Measurements from ENCODE around the gene OSBPL6. TPM values are rescaled to one million over a fixed set of nuclear protein-coding genes. Genes with fewer than 3 reads are reported as not detected.

OSBPL6 gene
- total and polyA plus RNA-seq, 2 donors (not counting 1 experiment from before 2014, with no cell fraction given), result 0.06 TPM; not detected in 1

- no peak overlapping the region for H2AFZ ChIP-seq (ENCODE audit: insufficient read depth, low read depth, low read length, poor library complexity, severe bottlenecking)
- ATAC-seq (ENCODE audit: low read depth) (no peak), DNase-seq (no peak)
- no peaks in the 10 kb centered on the region for H3K9me3 Mint-ChIP-seq (ENCODE audit: insufficient read depth)
- ChIA-PET CTCF (no interaction called here), POLR2A (no interaction called here)
- no peak overlapping the region for H3K4me2 ChIP-seq (replicated peaks; ENCODE audit: low read depth, low read length, poor library complexity, severe bottlenecking)
- no peaks in the 10 kb centered on the region for H3K36me3 ChIP-seq (replicated peaks in 1 of 2; ENCODE audit: control extremely low read depth in 1 of 2, control insufficient read depth in 1 of 2, extremely low read depth in 1 of 2, insufficient read depth in 2 of 2, low read length in 1 of 2)
- H3K27ac Mint-ChIP-seq, result no peak overlapping the region
- peaks cover 22% of the 10 kb centered on the region for H3K27me3 Mint-ChIP-seq
- H3K4me3 Mint-ChIP-seq, result no peak overlapping the region
- H3K27ac ChIP-seq (ENCODE audit: low read length in 2 of 2), result no peak overlapping the region
- intact Hi-C loops (cut with micrococcal nuclease), result no loop called here
- WGBS (ENCODE audit: insufficient coverage), result 91% methylated on average over 6 of the region's 6 CpGs
- H3K9me3 ChIP-seq (ENCODE audit: control extremely low read depth in 1 of 3, control insufficient read depth in 2 of 3, insufficient read depth in 1 of 3, low read length in 2 of 3), result no peaks in the 10 kb centered on the region
- no peak overlapping the region for H3K9ac ChIP-seq (ENCODE audit: low read length)
- H3K27me3 ChIP-seq (replicated peaks in 1 of 4; ENCODE audit: control extremely low read depth in 1 of 4, control insufficient read depth in 3 of 4, insufficient read depth in 4 of 4, low read length in 3 of 4), result no peaks in the 10 kb centered on the region
- H4K20me1 ChIP-seq (ENCODE audit: control insufficient read depth, insufficient read depth, low read length, poor library complexity, severe bottlenecking), result no peaks in the 10 kb centered on the region
- H3K4me1 Mint-ChIP-seq, result no peaks in the 10 kb centered on the region
- TF ChIP-seq EZH2 (IDR thresholded peaks at IDR 0.05; ENCODE audit: borderline replicate concordance, insufficient read depth, low read depth, low read length, poor library complexity, severe bottlenecking), result no peak
- TF ChIP-seq, protein P1, sequence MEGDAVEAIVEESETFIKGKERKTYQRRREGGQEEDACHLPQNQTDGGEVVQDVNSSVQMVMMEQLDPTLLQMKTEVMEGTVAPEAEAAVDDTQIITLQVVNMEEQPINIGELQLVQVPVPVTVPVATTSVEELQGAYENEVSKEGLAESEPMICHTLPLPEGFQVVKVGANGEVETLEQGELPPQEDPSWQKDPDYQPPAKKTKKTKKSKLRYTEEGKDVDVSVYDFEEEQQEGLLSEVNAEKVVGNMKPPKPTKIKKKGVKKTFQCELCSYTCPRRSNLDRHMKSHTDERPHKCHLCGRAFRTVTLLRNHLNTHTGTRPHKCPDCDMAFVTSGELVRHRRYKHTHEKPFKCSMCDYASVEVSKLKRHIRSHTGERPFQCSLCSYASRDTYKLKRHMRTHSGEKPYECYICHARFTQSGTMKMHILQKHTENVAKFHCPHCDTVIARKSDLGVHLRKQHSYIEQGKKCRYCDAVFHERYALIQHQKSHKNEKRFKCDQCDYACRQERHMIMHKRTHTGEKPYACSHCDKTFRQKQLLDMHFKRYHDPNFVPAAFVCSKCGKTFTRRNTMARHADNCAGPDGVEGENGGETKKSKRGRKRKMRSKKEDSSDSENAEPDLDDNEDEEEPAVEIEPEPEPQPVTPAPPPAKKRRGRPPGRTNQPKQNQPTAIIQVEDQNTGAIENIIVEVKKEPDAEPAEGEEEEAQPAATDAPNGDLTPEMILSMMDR (IDR thresholded peaks at IDR 0.05), result no peak
- no peaks in the 10 kb centered on the region for H3K4me1 ChIP-seq (ENCODE audit: control insufficient read depth in 2 of 2, insufficient read depth in 2 of 2, low read length in 2 of 2)
- H3K79me2 ChIP-seq (ENCODE audit: control insufficient read depth, insufficient read depth, low read length), result no peaks in the 10 kb centered on the region
- H3K4me3 ChIP-seq (ENCODE audit: control extremely low read depth in 1 of 5, extremely low read depth in 1 of 5, insufficient read depth in 1 of 5, low read depth in 2 of 5, low read length in 4 of 5), result no peak overlapping the region
These were observed 83.5 kb downstream of the OSBPL6 start for GRCh38 chr2:178277741-178278197.

DNA sequence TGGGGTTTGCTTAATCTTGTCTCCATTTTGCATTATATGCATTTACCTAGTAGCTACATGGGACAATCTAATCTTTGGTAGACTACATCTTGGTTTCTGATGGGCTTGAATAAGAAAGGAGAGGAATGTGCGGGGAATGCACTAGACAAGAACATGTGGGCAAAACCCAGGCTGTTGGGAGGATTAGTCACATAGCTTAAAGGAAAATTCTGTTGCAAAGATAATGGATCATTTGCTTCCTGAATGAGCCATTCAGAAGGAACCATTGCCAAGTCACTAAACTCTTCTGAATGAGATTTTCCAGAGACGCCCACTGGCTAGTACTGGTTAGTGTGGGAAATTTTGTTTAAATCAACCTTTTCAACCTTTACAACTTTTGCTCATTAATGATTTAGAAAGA lies 84.8 kb downstream of the OSBPL6 start:
- H3K4me3 ChIP-seq (ENCODE audit: control extremely low read depth in 1 of 5, extremely low read depth in 1 of 5, insufficient read depth in 1 of 5, low read depth in 2 of 5, low read length in 4 of 5), result no peak overlapping the region
- ChIA-PET POLR2A (no interaction called here), CTCF (no interaction called here)
- ATAC-seq (ENCODE audit: low read depth) (no peak), DNase-seq (no peak)
- no peaks in the 10 kb centered on the region for H3K9me3 Mint-ChIP-seq (ENCODE audit: insufficient read depth)
- TF ChIP-seq EZH2 (IDR thresholded peaks at IDR 0.05; ENCODE audit: borderline replicate concordance, insufficient read depth, low read depth, low read length, poor library complexity, severe bottlenecking), result no peak
- TF ChIP-seq, protein P1 (IDR thresholded peaks at IDR 0.05), result no peak
- intact Hi-C loops (cut with micrococcal nuclease), result no loop called here
- H3K4me3 Mint-ChIP-seq, result no peak overlapping the region
- H3K9ac ChIP-seq (ENCODE audit: low read length), result no peak overlapping the region
- no peak overlapping the region for H3K27ac Mint-ChIP-seq
- H3K4me1 Mint-ChIP-seq, result no peaks in the 10 kb centered on the region
- no peak overlapping the region for H3K27ac ChIP-seq (ENCODE audit: low read length in 2 of 2)
- H4K20me1 ChIP-seq (ENCODE audit: control insufficient read depth, insufficient read depth, low read length, poor library complexity, severe bottlenecking), result no peaks in the 10 kb centered on the region
- H3K27me3 ChIP-seq (replicated peaks in 1 of 4; ENCODE audit: control extremely low read depth in 1 of 4, control insufficient read depth in 3 of 4, insufficient read depth in 4 of 4, low read length in 3 of 4), result no peaks in the 10 kb centered on the region
- H3K79me2 ChIP-seq (ENCODE audit: control insufficient read depth, insufficient read depth, low read length), result no peaks in the 10 kb centered on the region
- H2AFZ ChIP-seq (ENCODE audit: insufficient read depth, low read depth, low read length, poor library complexity, severe bottlenecking), result no peak overlapping the region
- peaks cover 19% of the 10 kb centered on the region for H3K27me3 Mint-ChIP-seq
- H3K9me3 ChIP-seq (ENCODE audit: control extremely low read depth in 1 of 3, control insufficient read depth in 2 of 3, insufficient read depth in 1 of 3, low read length in 2 of 3), result no peaks in the 10 kb centered on the region
- H3K4me2 ChIP-seq (replicated peaks; ENCODE audit: low read depth, low read length, poor library complexity, severe bottlenecking), result no peak overlapping the region
- no peaks in the 10 kb centered on the region for H3K4me1 ChIP-seq (ENCODE audit: control insufficient read depth in 2 of 2, insufficient read depth in 2 of 2, low read length in 2 of 2)
- no peaks in the 10 kb centered on the region for H3K36me3 ChIP-seq (replicated peaks in 1 of 2; ENCODE audit: control extremely low read depth in 1 of 2, control insufficient read depth in 1 of 2, extremely low read depth in 1 of 2, insufficient read depth in 2 of 2, low read length in 1 of 2)
- 100% methylated on average over 1 of the region's 2 CpGs for WGBS (ENCODE audit: insufficient coverage)
